Measurements from ENCODE around the gene RPS6KB2. TPM values are rescaled to one million over a fixed set of nuclear protein-coding genes. Genes with fewer than 3 reads are reported as not detected.

RPS6KB2 gene
- total RNA-seq, result 10 to 100 TPM; 81.0 to 89.6 (median 84.6) TPM
- 53.4 TPM for total RNA-seq (2013)

DNA sequence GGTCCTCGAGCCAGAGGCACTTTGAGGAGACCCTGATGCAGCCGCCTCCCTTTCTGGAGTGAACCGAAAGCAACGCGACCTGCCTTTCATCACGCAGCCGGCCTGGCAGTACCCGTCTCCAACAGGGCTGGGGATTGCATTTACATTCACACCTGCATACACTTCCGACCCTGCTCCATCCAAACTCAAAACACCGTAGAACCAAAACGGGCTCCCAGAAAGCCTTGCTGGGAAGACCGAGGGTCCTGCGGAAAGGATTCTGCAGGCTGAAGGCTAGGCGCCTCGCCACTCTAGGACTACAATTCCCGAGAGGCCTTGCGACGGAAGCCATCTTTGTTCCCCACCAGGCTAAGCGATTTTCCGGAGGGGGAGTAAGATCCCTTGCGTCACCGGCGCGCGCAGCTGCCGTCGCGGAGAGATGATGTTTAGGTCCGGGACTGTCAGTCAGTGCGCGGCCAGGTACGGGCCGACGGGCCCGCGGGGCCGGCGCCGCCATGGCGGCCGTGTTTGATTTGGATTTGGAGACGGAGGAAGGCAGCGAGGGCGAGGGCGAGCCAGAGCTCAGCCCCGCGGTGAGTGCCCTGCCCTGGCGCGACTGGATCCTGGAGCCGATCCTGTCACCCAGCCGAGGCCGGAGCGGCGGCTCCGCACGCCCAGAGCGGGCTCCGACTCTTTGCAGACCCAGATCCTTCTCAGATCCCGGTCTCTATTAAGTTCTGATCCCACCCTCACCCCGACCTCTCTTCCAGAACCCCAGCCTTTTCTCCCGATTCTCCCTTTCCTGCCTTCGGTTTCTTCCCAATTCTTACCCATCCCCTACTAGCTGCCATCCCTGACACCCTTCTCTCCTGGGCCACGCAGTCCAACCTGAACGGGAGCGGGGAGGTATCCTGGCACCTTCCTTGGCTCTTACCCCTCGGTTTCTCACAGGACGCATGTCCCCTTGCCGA, at the start of gene RPS6KB2:
Gene RPS6KB2, plus strand, starts transcription at position 443 of the 950 bp plus-strand sequence. Its CDS starts 52 bp downstream, at position 495.
- under 1% methylated on average over 68 of the region's 68 CpGs for WGBS (ENCODE audit: insufficient coverage)
- Histone ChIP-seq H3K4me3 (ENCODE audit: low read length) (peak within 1 kb of the TSS; percentile 74), H3K36me3 (ENCODE audit: control insufficient read depth, insufficient read depth, low read length) (peaks cover 18% of the 10 kb centered on the region), H3K9me3 (ENCODE audit: control insufficient read depth, insufficient read depth, low read length) (no peaks in the 10 kb centered on the region), H3K4me1 (ENCODE audit: control insufficient read depth, insufficient read depth, low read length) (peaks cover 47% of the 10 kb centered on the region), H3K27ac (ENCODE audit: low read length) (peak within 1 kb of the TSS; percentile 83), H3K27me3 (ENCODE audit: control insufficient read depth, insufficient read depth, low read length) (no peaks in the 10 kb centered on the region)
- ATAC-seq (peak; percentile 90 to 96 (median 91)), DNase-seq (peak; percentile 99 to 100)
- Mint-ChIP-seq H3K27ac (peak within 1 kb of the TSS; percentile 92 to 94), H3K9me3 (no peaks in the 10 kb centered on the region), H3K4me1 (peaks cover 29 to 31% of the 10 kb centered on the region in 2 donors), H3K27me3 (ENCODE audit: low read depth in 2 of 2) (no peaks in the 10 kb centered on the region), H3K4me3 (peak within 1 kb of the TSS; percentile 93), H3K36me3 (no peaks in the 10 kb centered on the region)
- intact Hi-C loops (cut with micrococcal nuclease), result loop anchor here (5.0 kb wide), 1 partner anchor 34 kb away; no protein-coding TSS in a partner anchor
- TF ChIP-seq, protein P1, sequence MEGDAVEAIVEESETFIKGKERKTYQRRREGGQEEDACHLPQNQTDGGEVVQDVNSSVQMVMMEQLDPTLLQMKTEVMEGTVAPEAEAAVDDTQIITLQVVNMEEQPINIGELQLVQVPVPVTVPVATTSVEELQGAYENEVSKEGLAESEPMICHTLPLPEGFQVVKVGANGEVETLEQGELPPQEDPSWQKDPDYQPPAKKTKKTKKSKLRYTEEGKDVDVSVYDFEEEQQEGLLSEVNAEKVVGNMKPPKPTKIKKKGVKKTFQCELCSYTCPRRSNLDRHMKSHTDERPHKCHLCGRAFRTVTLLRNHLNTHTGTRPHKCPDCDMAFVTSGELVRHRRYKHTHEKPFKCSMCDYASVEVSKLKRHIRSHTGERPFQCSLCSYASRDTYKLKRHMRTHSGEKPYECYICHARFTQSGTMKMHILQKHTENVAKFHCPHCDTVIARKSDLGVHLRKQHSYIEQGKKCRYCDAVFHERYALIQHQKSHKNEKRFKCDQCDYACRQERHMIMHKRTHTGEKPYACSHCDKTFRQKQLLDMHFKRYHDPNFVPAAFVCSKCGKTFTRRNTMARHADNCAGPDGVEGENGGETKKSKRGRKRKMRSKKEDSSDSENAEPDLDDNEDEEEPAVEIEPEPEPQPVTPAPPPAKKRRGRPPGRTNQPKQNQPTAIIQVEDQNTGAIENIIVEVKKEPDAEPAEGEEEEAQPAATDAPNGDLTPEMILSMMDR (IDR thresholded peaks at IDR 0.05), result no peak

DNA sequence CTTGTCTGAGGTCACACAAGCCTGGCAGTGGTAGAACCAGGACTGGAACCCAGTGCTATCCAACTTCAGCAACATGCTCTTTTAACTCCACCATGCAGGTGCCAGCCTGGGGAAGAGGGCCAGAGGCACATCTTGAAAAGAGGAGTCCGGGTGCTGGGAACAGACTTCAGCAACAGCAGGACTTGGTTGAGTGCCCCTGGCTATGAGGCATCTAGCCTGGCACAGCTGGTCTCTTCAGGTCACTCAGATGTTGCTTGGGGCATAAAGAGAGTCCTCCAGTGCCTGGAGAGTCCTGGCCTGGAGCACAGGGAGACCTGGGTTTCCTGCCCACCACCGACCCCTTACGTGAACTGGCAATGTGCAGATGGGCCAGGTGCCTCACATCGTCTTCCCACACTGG, 49.8 kb upstream of the RPS6KB2 start:
- DNase-seq (no peak), ATAC-seq (no peak)
- Histone ChIP-seq H3K4me1 (ENCODE audit: control insufficient read depth, insufficient read depth, low read length) (peaks cover 38% of the 10 kb centered on the region), H3K9me3 (ENCODE audit: control insufficient read depth, insufficient read depth, low read length) (no peaks in the 10 kb centered on the region), H3K27ac (ENCODE audit: low read length) (no peak overlapping the region), H3K4me3 (ENCODE audit: low read length) (no peak overlapping the region), H3K36me3 (ENCODE audit: control insufficient read depth, insufficient read depth, low read length) (no peaks in the 10 kb centered on the region), H3K27me3 (ENCODE audit: control insufficient read depth, insufficient read depth, low read length) (peaks cover 3% of the 10 kb centered on the region)
- H3K9me3 Mint-ChIP-seq, result no peaks in the 10 kb centered on the region
- H3K4me1 Mint-ChIP-seq, result peaks cover 25 to 34% of the 10 kb centered on the region in 2 donors
- no peaks in the 10 kb centered on the region for H3K27me3 Mint-ChIP-seq (ENCODE audit: low read depth in 2 of 2)
- no peaks in the 10 kb centered on the region for H3K36me3 Mint-ChIP-seq
- no peak overlapping the region for H3K4me3 Mint-ChIP-seq
- intact Hi-C loops (cut with micrococcal nuclease), result no loop called here
- no peak overlapping the region for H3K27ac Mint-ChIP-seq
- TF ChIP-seq, protein P1 (IDR thresholded peaks at IDR 0.05), result no peak
- 94% methylated on average over 4 of the region's 4 CpGs for WGBS (ENCODE audit: insufficient coverage)

DNA sequence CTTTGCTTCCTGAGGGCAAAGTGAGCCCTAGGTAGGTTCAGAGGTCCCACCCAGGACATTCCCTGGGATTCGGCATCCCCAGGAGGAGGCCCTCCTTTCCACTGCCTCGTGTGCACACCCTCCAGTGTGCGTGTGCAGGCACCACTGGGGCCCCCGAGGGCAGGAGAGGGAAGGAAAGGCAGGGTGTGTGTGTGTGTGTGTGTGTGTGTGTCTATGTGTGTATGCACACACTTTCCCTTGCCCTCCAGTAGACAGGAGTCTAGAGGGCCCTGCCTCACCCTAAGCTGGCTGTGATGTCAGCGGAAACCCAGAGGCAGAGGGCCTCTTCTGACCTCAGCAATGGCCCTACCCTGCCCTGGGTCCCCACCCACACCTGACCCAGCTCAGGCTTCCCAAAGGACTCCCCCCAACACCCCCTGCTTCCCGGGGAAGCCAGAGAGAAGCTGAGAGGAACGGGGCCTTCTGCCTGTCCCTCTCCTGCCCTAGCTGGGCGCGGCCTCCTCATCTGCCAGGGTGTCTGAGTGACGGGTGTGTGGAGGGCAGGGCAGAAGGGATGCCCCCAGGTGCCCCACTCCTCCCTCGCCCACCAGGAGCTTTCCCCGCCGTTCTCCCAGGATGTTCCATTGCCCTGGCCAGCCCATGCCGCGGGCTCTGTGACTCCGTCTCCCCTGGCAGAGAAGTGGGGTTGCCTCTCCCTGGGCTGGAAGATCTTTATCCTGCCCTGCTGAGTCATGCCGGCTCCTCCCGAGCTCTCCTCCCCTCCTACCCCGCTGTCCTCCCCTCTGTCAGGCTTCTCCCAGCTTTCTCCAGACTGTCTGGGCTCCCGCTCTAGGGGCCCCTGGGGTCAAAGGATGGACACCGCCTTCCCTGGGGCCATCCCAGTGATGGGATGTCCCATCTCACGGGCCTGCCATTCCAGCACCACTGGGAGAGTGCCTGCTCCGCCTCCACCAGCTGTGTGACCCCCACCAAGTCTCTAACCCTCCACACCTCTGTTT, 48.9 kb upstream of the RPS6KB2 start:
- TF ChIP-seq, protein P1 (IDR thresholded peaks at IDR 0.05), result no peak
- Histone ChIP-seq H3K27ac (ENCODE audit: low read length) (no peak overlapping the region), H3K4me1 (ENCODE audit: control insufficient read depth, insufficient read depth, low read length) (peaks cover 30% of the 10 kb centered on the region), H3K9me3 (ENCODE audit: control insufficient read depth, insufficient read depth, low read length) (no peaks in the 10 kb centered on the region), H3K36me3 (ENCODE audit: control insufficient read depth, insufficient read depth, low read length) (no peaks in the 10 kb centered on the region), H3K4me3 (ENCODE audit: low read length) (no peak overlapping the region), H3K27me3 (ENCODE audit: control insufficient read depth, insufficient read depth, low read length) (no peaks in the 10 kb centered on the region)
- no peaks in the 10 kb centered on the region for H3K27me3 Mint-ChIP-seq (ENCODE audit: low read depth in 2 of 2)
- H3K4me3 Mint-ChIP-seq, result no peak overlapping the region
- intact Hi-C loops (cut with micrococcal nuclease), result no loop called here
- ATAC-seq (no peak), DNase-seq (no peak)
- peaks cover 21 to 26% of the 10 kb centered on the region in 2 donors for H3K4me1 Mint-ChIP-seq
- H3K27ac Mint-ChIP-seq, result no peak overlapping the region
- WGBS (ENCODE audit: insufficient coverage), result 83% methylated on average over 22 of the region's 23 CpGs
- H3K9me3 Mint-ChIP-seq, result no peaks in the 10 kb centered on the region
- no peaks in the 10 kb centered on the region for H3K36me3 Mint-ChIP-seq
